IMR-90 (cell line): ENCODE measurements around the gene SPAG4. TPM values are rescaled to one million over a fixed set of nuclear protein-coding genes. Genes with fewer than 3 reads are reported as not detected.

Experiments used
- ATAC-seq: fragments of 200-7000 bp; cut with Tn5 transposase; 2 replicates; pipeline ENCODE4 v1.9.1; 2020; ENCODE audit warnings: low read depth, mild to moderate bottlenecking, moderate library complexity
- Bru-seq: library from RNA; stranded (reverse); fragments of 400-500 nt; gene quantifications from one replicate; lab custom pipeline; 2021; lab: Mats Ljungman, UMichigan
- BruChase-seq, 2 experiments: library from RNA; stranded (reverse); fragments of 400-500 nt; gene quantifications; one replicate each; lab custom pipeline; 2021; lab: Mats Ljungman, UMichigan
- BruUV-seq: library from RNA; stranded (reverse); fragments of 400-500 nt; replicated peaks from 2 replicates; lab custom pipeline; 2021; lab: Mats Ljungman, UMichigan
- CTCF ChIA-PET: fragments of 300-600 bp; formaldehyde crosslinking; extraction: SDS; loops from one replicate; lab custom pipeline; 2021; ENCODE audit warnings: antibody characterized with exemption; lab: Yijun Ruan, JAX
- POLR2A ChIA-PET: fragments of 300-600 bp; sonication (Branson Sonifier 250); formaldehyde crosslinking; loops from one replicate; lab custom pipeline; 2022; ENCODE audit warnings: antibody characterized with exemption; ENCODE audit not compliant: unreplicated experiment; lab: Charles Lee
- DNase-seq: peaks from one replicate; pipeline ENCODE4 v3.0.0; 2013
- H2AFZ ChIP-seq: replicated peaks from 2 replicates; pipeline ENCODE3; 2013; ENCODE audit warnings: low read length, mild to moderate bottlenecking; ENCODE audit not compliant: poor library complexity
- H2AK5ac ChIP-seq: 2 replicates; pipeline ENCODE4 v1.6.1; 2013; ENCODE audit warnings: low read depth, low read length, inconsistent platforms
- H2AK9ac ChIP-seq: replicated peaks from 2 replicates; pipeline ENCODE3; 2013; ENCODE audit warnings: mild to moderate bottlenecking, low read depth, low read length, moderate library complexity; ENCODE audit not compliant: poor library complexity
- H2BK120ac ChIP-seq: 2 replicates; pipeline ENCODE4 v1.6.1; 2013; ENCODE audit warnings: low read depth, low read length, inconsistent platforms
- H2BK15ac ChIP-seq: 3 replicates; pipeline ENCODE4 v1.6.1; 2013; ENCODE audit warnings: low read depth, low read length, inconsistent platforms
- H2BK20ac ChIP-seq: 2 replicates; pipeline ENCODE4 v1.6.1; 2013; ENCODE audit warnings: low read depth, mild to moderate bottlenecking, inconsistent platforms, low read length, moderate library complexity
- H2BK5ac ChIP-seq: 2 replicates; pipeline ENCODE4 v1.6.1; 2013; ENCODE audit warnings: mild to moderate bottlenecking, low read depth, low read length, inconsistent platforms; ENCODE audit not compliant: poor library complexity, severe bottlenecking
- H3K14ac ChIP-seq: replicated peaks from 2 replicates; pipeline ENCODE4 v1.6.1; 2013; ENCODE audit warnings: low read depth, low read length, inconsistent platforms
- H3K18ac ChIP-seq: 2 replicates; pipeline ENCODE4 v1.6.1; 2013; ENCODE audit warnings: low read depth, low read length, control low read depth
- H3K23ac ChIP-seq: 2 replicates; pipeline ENCODE4 v1.6.1; 2013; ENCODE audit warnings: low read depth, low read length, inconsistent platforms
- H3K27ac ChIP-seq: 2 replicates; pipeline ENCODE4 v1.5.1; 2013; ENCODE audit warnings: mild to moderate bottlenecking, control low read depth, low read length; ENCODE audit not compliant: insufficient read depth
- H3K27me3 ChIP-seq: 2 replicates; pipeline ENCODE4 v1.6.1; 2013; ENCODE audit warnings: low read length; ENCODE audit not compliant: control insufficient read depth, insufficient read depth
- H3K36me3 ChIP-seq: 2 replicates; pipeline ENCODE4 v1.6.1; 2013; ENCODE audit warnings: low read length, mixed read lengths; ENCODE audit not compliant: control insufficient read depth, insufficient read depth
- H3K4ac ChIP-seq: 2 replicates; pipeline ENCODE4 v1.6.1; 2013; ENCODE audit warnings: low read depth, low read length, inconsistent platforms
- H3K4me1 ChIP-seq: 2 replicates; pipeline ENCODE4 v1.6.1; 2013; ENCODE audit warnings: low read length, mixed read lengths; ENCODE audit not compliant: control insufficient read depth, insufficient read depth
- H3K4me2 ChIP-seq: 2 replicates; pipeline ENCODE4 v1.6.1; 2013; ENCODE audit warnings: low read depth, mild to moderate bottlenecking, control low read depth, low read length, moderate library complexity
- H3K4me3 ChIP-seq: 2 replicates; pipeline ENCODE4 v1.5.1; 2013; ENCODE audit warnings: low read depth, mild to moderate bottlenecking, control low read depth, low read length, moderate library complexity; ENCODE audit not compliant: insufficient read depth
- H3K56ac ChIP-seq: 2 replicates; pipeline ENCODE4 v1.6.1; 2013; ENCODE audit warnings: low read length, inconsistent platforms; ENCODE audit not compliant: insufficient read depth; ENCODE audit errors: extremely low read depth
- H3K79me1 ChIP-seq, 2 experiments: 2 replicates each; pipeline ENCODE4 v1.6.1; 2013; ENCODE audit warnings: low read length in 2 of 2, inconsistent platforms in 1 of 2, low read depth in 1 of 2
- H3K9ac ChIP-seq: 2 replicates; pipeline ENCODE4 v1.6.1; 2013; ENCODE audit warnings: low read depth, low read length, control low read depth
- H3K9me1 ChIP-seq: 2 replicates; pipeline ENCODE4 v1.6.1; 2013; ENCODE audit warnings: low read length, inconsistent platforms; ENCODE audit not compliant: insufficient read depth
- H3K9me3 ChIP-seq: 2 replicates; pipeline ENCODE4 v1.6.1; 2013; ENCODE audit warnings: low read length; ENCODE audit not compliant: control insufficient read depth, insufficient read depth
- H4K20me1 ChIP-seq: 2 replicates; pipeline ENCODE4 v1.6.1; 2013; ENCODE audit warnings: low read length, inconsistent platforms; ENCODE audit not compliant: insufficient read depth
- H4K5ac ChIP-seq: 2 replicates; pipeline ENCODE4 v1.6.1; 2013; ENCODE audit warnings: mild to moderate bottlenecking, low read depth, low read length, control low read depth
- H4K8ac ChIP-seq, 2 experiments: 2 replicates each; pipeline ENCODE4 v1.6.1; 2013; ENCODE audit warnings: low read depth in 2 of 2, low read length in 2 of 2, control low read depth in 1 of 2, inconsistent platforms in 1 of 2
- H4K91ac ChIP-seq: 2 replicates; pipeline ENCODE4 v1.6.1; 2013; ENCODE audit warnings: low read depth, low read length, inconsistent platforms; ENCODE audit not compliant: insufficient read depth
- CEBPB ChIP-seq: IDR thresholded peaks from 2 replicates; pipeline ENCODE4 v1.6.1; 2012; ENCODE audit warnings: low read depth, low read length, improper control_type of control experiment
- CHD1 ChIP-seq: IDR thresholded peaks from 2 replicates; pipeline ENCODE4 v1.6.1; 2012; ENCODE audit warnings: low read depth, low read length, improper control_type of control experiment
- ELK1 ChIP-seq: fragments of 150-350 bp; IDR thresholded peaks from 2 replicates; pipeline ENCODE4 v1.6.1; 2016; ENCODE audit warnings: low read depth, mild to moderate bottlenecking, low read length, moderate library complexity, borderline replicate concordance
- MAZ ChIP-seq: IDR thresholded peaks from 2 replicates; pipeline ENCODE4 v1.6.1; 2012; ENCODE audit warnings: low read depth, mild to moderate bottlenecking, low read length, improper control_type of control experiment, moderate library complexity, borderline replicate concordance
- POLR2A ChIP-seq: IDR thresholded peaks from 2 replicates; pipeline ENCODE4 v1.6.1; 2012; ENCODE audit warnings: mild to moderate bottlenecking, low read depth, low read length
- RCOR1 ChIP-seq: IDR thresholded peaks from 2 replicates; pipeline ENCODE4 v1.6.1; 2012; ENCODE audit warnings: mild to moderate bottlenecking, low read length, improper control_type of control experiment; ENCODE audit not compliant: insufficient replicate concordance
- WGBS, 2 experiments: methylation state at CpG; one replicate each; pipeline versions ENCODE4 v1.1.5 to v1.1.7; 2013; ENCODE audit warnings: missing lambda C conversion rate in 2 of 2; ENCODE audit not compliant: insufficient read length in 1 of 2; ENCODE audit errors: extremely low coverage in 2 of 2; 5-methylcytosine and 5-hydroxymethylcytosine counted together
- dilution Hi-C: fragments of 300-500 bp; cut with HindIII; formaldehyde crosslinking; loops from one replicate; pipeline ENCODE4 v1.14.3; 2018; ENCODE audit warnings: low sequenced_read_pairs; ENCODE audit not compliant: unreplicated experiment
- in situ Hi-C: fragments of 300-500 bp; cut with MboI; formaldehyde crosslinking; loops from 3 replicates; pipeline ENCODE4 v1.14.3; 2019; ENCODE audit warnings: low sequenced_read_pairs, inconsistent platforms, mixed read lengths
- intact Hi-C: fragments of 100-400 bp; cut with micrococcal nuclease; formaldehyde crosslinking; loops from 2 replicates; pipeline ENCODE4 v1.10.0; 2022
- long read RNA-seq: library from polyadenylated mRNA; unstranded; transcript quantifications from one replicate; pipeline ENCODE4 v2.0.0, GENCODE V29; 2021; ENCODE audit not compliant: unreplicated experiment
- polyA plus RNA-seq, 3 experiments: library from polyadenylated mRNA; depleted of rRNA; stranded (reverse); fragments of >200 nt; gene quantifications; 2 replicates each; pipeline ENCODE4 v1.2.3, GENCODE V29; 2012; ENCODE audit warnings: low replicate concordance in 1 of 3
- total RNA-seq: library from RNA; depleted of rRNA; stranded (reverse); fragments of >200 nt; gene quantifications from 2 replicates; pipeline ENCODE4 v1.2.3, GENCODE V29; 2012; rRNA removed

SPAG4 gene, protein sequence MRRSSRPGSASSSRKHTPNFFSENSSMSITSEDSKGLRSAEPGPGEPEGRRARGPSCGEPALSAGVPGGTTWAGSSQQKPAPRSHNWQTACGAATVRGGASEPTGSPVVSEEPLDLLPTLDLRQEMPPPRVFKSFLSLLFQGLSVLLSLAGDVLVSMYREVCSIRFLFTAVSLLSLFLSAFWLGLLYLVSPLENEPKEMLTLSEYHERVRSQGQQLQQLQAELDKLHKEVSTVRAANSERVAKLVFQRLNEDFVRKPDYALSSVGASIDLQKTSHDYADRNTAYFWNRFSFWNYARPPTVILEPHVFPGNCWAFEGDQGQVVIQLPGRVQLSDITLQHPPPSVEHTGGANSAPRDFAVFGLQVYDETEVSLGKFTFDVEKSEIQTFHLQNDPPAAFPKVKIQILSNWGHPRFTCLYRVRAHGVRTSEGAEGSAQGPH
- total RNA-seq (1.8 and 1.9 TPM in 2 replicates), polyA plus RNA-seq (2012; rRNA removed) (5.5 and 5.8 TPM in 2 replicates), Bru-seq, nascent RNA (percentile 24 among the genes with signal in this experiment), BruChase-seq, experiment 1, labeled RNA remaining after a 6-hour chase (percentile 33 among the genes with signal in this experiment), BruChase-seq, experiment 2, labeled RNA remaining after a 2-hour chase (percentile 19 among the genes with signal in this experiment)
- 4.8 and 7.3 TPM in 2 replicates for polyA plus RNA-seq (2012; cell fraction: cytosol; rRNA removed)
- polyA plus RNA-seq (2012; cell fraction: nucleus; rRNA removed; ENCODE audit: low replicate concordance) = 17.5 and 19.5 TPM in 2 replicates
- long read RNA-seq = 0 reads

GRCh38 chr20:35615667-35616464 lies at the start of gene SPAG4:
SPAG4 (plus strand) TSS chr20:35615829; CDS start chr20:35616004, 175 bp downstream.
- no peak within 1 kb of the TSS for H3K56ac ChIP-seq
- no TSS peak for BruUV-seq
- no peaks in the 10 kb centered on the region for H3K36me3 ChIP-seq
- no peak within 1 kb of the TSS; the same call in 1 of the 2 replicates for H3K23ac ChIP-seq
- intact Hi-C loops (loop anchor here (10.0 kb wide), 1 partner anchor 101 kb away; no protein-coding TSS in a partner anchor), in situ Hi-C loops (no loop called here), dilution Hi-C loops (no loop called here)
- peaks cover 0 to 20% of the 10 kb centered on the region in 2 experiments; a peak in 3 of 4 replicates for H3K79me1 ChIP-seq
- H2BK5ac ChIP-seq = peak within 1 kb of the TSS; percentile 53
- H2BK120ac ChIP-seq = no peak within 1 kb of the TSS; the same call in 1 of the 2 replicates
- 0 out of 2 replicates have a peak within 1 kb of the TSS, but pooled peaks have one; percentile 19 for H3K14ac ChIP-seq
- H3K27ac ChIP-seq = peak within 1 kb of the TSS; percentile 60
- peak within 1 kb of the TSS; percentile 18; the same call in 1 of the 2 replicates for H4K5ac ChIP-seq
- H3K4me1 ChIP-seq = peaks cover 13% of the 10 kb centered on the region
- H4K8ac ChIP-seq = peak within 1 kb of the TSS; percentile 78 to 92
- no peaks in the 10 kb centered on the region for H3K9me3 ChIP-seq
- H2AK9ac ChIP-seq = peak within 1 kb of the TSS; percentile 65
- peak within 1 kb of the TSS; percentile 47 for H4K91ac ChIP-seq
- H3K18ac ChIP-seq = no peak within 1 kb of the TSS
- H3K27me3 ChIP-seq = no peaks in the 10 kb centered on the region
- peak; percentile 90 for ATAC-seq
- peak within 1 kb of the TSS; percentile 93 for H2AFZ ChIP-seq
- ChIA-PET POLR2A (interaction anchor here (0.6 to 0.7 kb wide), 2 partner anchors 18 to 348 kb away, joined by 3 to 12 read pairs; no protein-coding TSS in a partner anchor), CTCF (interaction anchor here (1.6 kb wide), 1 partner anchor 15 kb away, joined by 4 read pairs; no protein-coding TSS in a partner anchor)
- H2AK5ac ChIP-seq = no peak within 1 kb of the TSS
- peak within 1 kb of the TSS; percentile 46; the same call in 1 of the 2 replicates for H3K9ac ChIP-seq
- 1% methylated on average over 46 of the region's 68 CpGs; no CpG with 5 or more reads in 1 of the 2 experiments for WGBS, 2 experiments
- H3K4me3 ChIP-seq = peak within 1 kb of the TSS; percentile 48
- H3K9me1 ChIP-seq = no peaks in the 10 kb centered on the region
- H3K4ac ChIP-seq = peak within 1 kb of the TSS; percentile 73
- 0 out of 2 replicates have a peak, but pooled peaks cover 4% of the 10 kb centered on the region for H4K20me1 ChIP-seq
- H2BK20ac ChIP-seq = no peak within 1 kb of the TSS
- H3K4me2 ChIP-seq = peak within 1 kb of the TSS; percentile 73
- no peak within 1 kb of the TSS; the same call in 2 of the 3 replicates for H2BK15ac ChIP-seq
- peak; percentile 78 for DNase-seq
- TF ChIP-seq CEBPB = no peak
- TF ChIP-seq POLR2A = peak; percentile 84
- no peak for TF ChIP-seq CHD1
- TF ChIP-seq MAZ = peak; percentile 52; the same call in 1 of the 2 replicates
- TF ChIP-seq ELK1 = no peak
- no peak for TF ChIP-seq RCOR1
